Kidney epithelial cell (primary cell): ENCODE results near the gene SLC35E4. TPM values are rescaled to one million over a fixed set of nuclear protein-coding genes. Genes with fewer than 3 reads are reported as not detected.
"Not testable (repeated sequence)": the region's sequence is repeated elsewhere in the genome, so short reads cannot be mapped to it uniquely, and the experiment has no call there.

ENCODE experiments used
- DNase-seq: peaks from one replicate; pipeline ENCODE4 v3.0.0-alpha.2; 2010; ENCODE audit warnings: low read depth
- H3K27me3 ChIP-seq: 2 replicates; pipeline ENCODE4 v1.6.0; 2011; ENCODE audit warnings: low read length; ENCODE audit not compliant: control insufficient read depth, insufficient read depth
- H3K36me3 ChIP-seq: 2 replicates; pipeline ENCODE4 v1.5.1; 2011; ENCODE audit warnings: low read length; ENCODE audit not compliant: control insufficient read depth, insufficient read depth
- H3K4me3 ChIP-seq: 2 replicates; pipeline ENCODE4 v1.5.1; 2011; ENCODE audit warnings: low read depth, mild to moderate bottlenecking, control low read depth, low read length
- total RNA-seq: library from RNA; depleted of rRNA; stranded (reverse); fragments of >200 nt; gene quantifications from 2 replicates; pipeline ENCODE4 v1.2.3, GENCODE V29; 2015
- TF ChIP-seq, protein P1 (sequence below): IDR thresholded peaks from 2 replicates; pipeline ENCODE4 v1.5.1; 2011; ENCODE audit warnings: mild to moderate bottlenecking, moderate library complexity, low read length, control low read depth, inconsistent platforms; ENCODE audit not compliant: insufficient read depth, poor library complexity, severe bottlenecking

The SLC35E4 gene
- total RNA-seq, 1 donor from 2014 or later = 8.3 TPM

DNA sequence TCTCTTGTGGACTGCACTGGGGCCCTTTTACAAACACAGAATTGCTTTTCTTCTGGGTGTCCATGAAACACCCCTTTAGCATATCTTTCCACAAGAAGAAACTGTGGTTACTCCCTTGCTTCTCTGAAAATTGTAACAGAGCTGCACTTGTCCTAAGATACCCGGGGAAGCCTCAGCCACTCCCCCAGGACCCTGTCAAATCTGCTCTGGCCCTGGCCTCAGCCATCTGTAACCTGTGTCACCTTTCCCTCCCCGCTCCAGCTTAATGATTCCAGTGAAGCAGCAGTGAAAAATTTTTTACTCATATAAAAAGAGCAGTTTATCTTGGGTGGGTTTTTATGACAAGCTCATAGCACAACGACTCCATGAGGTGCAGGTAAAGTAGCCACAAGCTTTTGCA lies 35.5 kb downstream of the SLC35E4 start:
- no peaks in the 10 kb centered on the region for H3K36me3 ChIP-seq
- H3K4me3 ChIP-seq = no peak overlapping the region
- no peak for DNase-seq
- H3K27me3 ChIP-seq = peaks cover 2% of the 10 kb centered on the region
- TF ChIP-seq, protein P1, sequence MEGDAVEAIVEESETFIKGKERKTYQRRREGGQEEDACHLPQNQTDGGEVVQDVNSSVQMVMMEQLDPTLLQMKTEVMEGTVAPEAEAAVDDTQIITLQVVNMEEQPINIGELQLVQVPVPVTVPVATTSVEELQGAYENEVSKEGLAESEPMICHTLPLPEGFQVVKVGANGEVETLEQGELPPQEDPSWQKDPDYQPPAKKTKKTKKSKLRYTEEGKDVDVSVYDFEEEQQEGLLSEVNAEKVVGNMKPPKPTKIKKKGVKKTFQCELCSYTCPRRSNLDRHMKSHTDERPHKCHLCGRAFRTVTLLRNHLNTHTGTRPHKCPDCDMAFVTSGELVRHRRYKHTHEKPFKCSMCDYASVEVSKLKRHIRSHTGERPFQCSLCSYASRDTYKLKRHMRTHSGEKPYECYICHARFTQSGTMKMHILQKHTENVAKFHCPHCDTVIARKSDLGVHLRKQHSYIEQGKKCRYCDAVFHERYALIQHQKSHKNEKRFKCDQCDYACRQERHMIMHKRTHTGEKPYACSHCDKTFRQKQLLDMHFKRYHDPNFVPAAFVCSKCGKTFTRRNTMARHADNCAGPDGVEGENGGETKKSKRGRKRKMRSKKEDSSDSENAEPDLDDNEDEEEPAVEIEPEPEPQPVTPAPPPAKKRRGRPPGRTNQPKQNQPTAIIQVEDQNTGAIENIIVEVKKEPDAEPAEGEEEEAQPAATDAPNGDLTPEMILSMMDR = no peak

DNA sequence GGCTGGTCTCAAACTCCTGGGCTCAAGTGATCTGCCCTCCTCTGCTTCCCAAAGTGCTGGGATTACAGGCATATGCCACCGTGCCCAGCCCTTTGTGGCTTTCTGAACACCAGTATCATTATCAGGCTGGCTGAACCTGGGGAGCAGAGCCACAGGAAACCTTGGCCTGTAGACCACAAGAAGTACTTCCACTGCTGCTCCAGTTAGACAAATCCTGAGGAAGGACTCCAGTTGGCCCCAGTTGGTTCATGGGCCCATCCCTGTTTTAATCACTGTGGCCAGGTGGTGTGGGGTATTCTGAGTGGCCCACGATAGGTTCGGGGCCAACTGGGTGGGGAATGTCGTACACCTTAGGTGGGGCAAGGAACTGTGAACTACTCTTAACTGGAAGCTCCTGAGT lies 37.6 kb downstream of the SLC35E4 start:
- peaks cover 2% of the 10 kb centered on the region for H3K27me3 ChIP-seq
- TF ChIP-seq, protein P1 = no peak
- H3K4me3 ChIP-seq = no peak overlapping the region
- DNase-seq = no peak
- H3K36me3 ChIP-seq = no peaks in the 10 kb centered on the region

DNA sequence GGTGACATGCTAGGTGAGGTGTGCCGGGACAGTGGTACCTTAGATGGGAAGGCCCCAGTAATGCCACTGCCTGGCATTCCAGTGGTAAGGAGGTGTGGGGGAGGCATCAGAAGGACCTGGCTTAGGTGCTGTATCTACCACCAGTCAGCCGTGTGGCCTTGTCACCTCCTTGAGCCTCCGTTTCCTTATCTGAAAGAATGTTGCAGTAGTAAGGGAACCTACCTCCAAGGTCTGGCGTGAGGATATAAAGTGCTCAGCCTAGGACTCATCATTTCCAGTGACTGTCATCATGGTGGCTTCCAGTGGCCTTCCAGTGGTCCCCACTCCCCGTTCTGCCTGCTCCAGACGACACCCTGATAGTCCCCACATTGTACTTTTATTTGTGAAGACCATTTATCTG lies 38.9 kb downstream of the SLC35E4 start:
- Histone ChIP-seq H3K36me3 (no peaks in the 10 kb centered on the region), H3K27me3 (no peaks in the 10 kb centered on the region), H3K4me3 (no peak overlapping the region)
- TF ChIP-seq, protein P1 = no peak
- no peak for DNase-seq

DNA sequence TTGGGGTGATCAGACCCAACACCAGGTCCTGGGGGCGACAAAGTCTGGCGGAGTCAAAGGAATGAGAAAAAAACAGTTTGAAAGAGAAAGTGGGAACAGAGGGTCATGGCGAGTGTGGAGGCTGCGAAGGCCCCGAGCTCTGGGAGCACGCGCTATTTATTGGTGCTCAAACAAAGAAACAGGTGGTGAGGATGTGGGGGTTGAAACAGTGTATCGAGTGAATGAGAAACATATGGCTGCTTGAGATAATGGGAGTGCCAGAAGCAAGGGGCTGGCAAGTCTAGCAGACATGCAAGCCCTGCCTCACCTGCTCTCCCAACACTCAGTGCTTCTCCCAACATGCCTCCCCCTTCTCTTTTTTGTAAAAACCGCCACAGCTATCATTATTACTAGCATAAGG lies 39.9 kb downstream of the SLC35E4 start:
- TF ChIP-seq, protein P1 = no peak
- no peak overlapping the region for H3K4me3 ChIP-seq
- no peak for DNase-seq
- H3K27me3 ChIP-seq = no peaks in the 10 kb centered on the region
- no peaks in the 10 kb centered on the region for H3K36me3 ChIP-seq

DNA sequence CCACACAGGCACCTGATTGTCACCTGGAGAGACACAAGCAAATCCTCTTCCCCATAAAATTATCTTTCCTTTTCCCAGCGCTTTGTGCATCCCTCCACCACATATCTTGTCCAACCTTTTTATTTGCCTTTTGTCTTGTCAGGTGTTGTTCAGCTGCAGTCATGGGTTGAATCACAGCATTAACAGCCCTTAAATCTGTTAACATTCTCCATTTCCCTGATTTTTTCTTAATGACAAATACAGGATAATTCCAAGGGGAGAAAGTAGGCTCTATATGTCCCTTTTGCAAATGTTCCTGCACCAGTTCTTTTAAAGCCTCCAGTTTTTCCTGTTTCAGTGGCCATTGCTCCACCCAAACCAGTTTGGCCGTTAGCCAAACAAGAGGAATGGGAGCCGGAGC lies 41.0 kb downstream of the SLC35E4 start:
- H3K27me3 ChIP-seq, H3K4me3 ChIP-seq, DNase-seq: not testable (repeated sequence)

DNA sequence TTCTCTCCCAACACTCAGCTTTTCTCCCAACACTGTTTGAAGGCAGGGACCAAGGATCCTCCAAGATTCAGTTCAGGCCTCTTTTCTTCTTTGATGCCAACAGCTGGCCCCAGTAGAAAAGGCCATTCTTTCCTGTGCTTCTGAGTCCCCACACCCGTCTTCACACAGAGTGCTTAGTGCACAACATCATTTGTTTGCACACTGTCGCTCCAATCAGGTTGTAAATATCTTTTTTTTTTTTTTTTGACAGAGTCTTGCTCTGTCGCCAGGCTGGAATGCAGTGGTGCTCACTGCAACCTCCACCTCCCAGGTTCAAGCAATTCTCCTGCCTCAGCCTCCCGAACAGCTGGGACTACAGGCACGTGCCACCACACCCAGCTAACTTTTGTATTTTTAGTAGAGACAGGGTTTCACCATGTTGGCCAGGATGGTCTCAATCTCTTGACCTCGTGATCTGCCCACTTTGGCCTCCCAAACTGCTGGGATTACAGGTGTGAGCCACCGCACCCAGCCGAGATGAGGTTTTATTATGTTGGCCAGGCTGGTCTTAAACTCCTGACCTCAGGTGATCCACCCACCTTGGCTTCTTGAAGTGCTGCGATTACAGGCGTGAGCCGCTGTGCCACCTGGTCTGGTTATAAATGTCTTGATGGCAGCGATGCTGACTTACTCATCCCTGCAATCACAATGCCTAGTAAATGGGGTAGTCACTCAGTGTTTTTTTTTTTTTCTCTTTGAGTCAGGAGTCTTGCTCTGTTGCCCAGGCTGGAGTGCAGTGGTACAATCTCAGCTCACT lies 44.5 kb downstream of the SLC35E4 start:
- not testable (repeated sequence) for DNase-seq

More for the DNA sequence above, 41.0 kb downstream of the SLC35E4 start:
- not testable (repeated sequence) for H3K36me3 ChIP-seq

More for the DNA sequence above, 44.5 kb downstream of the SLC35E4 start:
- not testable (repeated sequence) for H3K4me3 ChIP-seq, H3K36me3 ChIP-seq, H3K27me3 ChIP-seq
